Gastrocnemius medialis (tissue), 4 donors: ENCODE measurements around the gene SORL1. TPM values are rescaled to one million over a fixed set of nuclear protein-coding genes. Genes with fewer than 3 reads are reported as not detected.
A peak's percentile ranks its signal among the peaks of the same experiment; 100 is the strongest.

Experiments used
- ATAC-seq, 2 donors: fragments of 150-250 bp; one replicate each; pipeline ENCODE4 v1.9.1; 2016
- DNase-seq, 2 donors: peaks; one replicate each; pipeline ENCODE4 v3.0.0-alpha.2; 2019
- H3K27ac ChIP-seq, 4 donors: fragments of 200-600 bp; sonication (generic); 1 replicate in 1 of 4; 2 replicates in 3 of 4; pipeline ENCODE4 v1.5.1; 2016 to 2018; ENCODE audit warnings: mild to moderate bottlenecking in 2 of 4, moderate library complexity in 1 of 4
- H3K27me3 ChIP-seq, 3 donors: fragments of 200-600 bp; sonication (generic) in 2 of 3; 1 replicate in 1 of 3; 2 replicates in 2 of 3; pipeline versions ENCODE4 v1.5.1 to v1.6.0; 2016 to 2019; ENCODE audit warnings: mild to moderate bottlenecking in 1 of 3, moderate library complexity in 1 of 3
- H3K36me3 ChIP-seq, 2 donors: fragments of 200-600 bp; sonication (generic) in 1 of 2; one replicate each; pipeline ENCODE4 v1.5.1; 2017 to 2018
- H3K4me1 ChIP-seq, 2 donors: fragments of 200-600 bp; sonication (generic) in 1 of 2; one replicate each; pipeline ENCODE4 v1.5.1; 2016 to 2017; ENCODE audit warnings: mild to moderate bottlenecking in 2 of 2
- H3K4me3 ChIP-seq, 4 donors: fragments of 200-600 bp; sonication (generic) in 3 of 4; 1 replicate in 1 of 4; 2 replicates in 3 of 4; pipeline ENCODE4 v1.5.1; 2016 to 2019; ENCODE audit warnings: mild to moderate bottlenecking in 2 of 4
- H3K9me3 ChIP-seq, 3 donors: fragments of 200-600 bp; sonication (generic) in 2 of 3; 1 replicate in 1 of 3; 2 replicates in 2 of 3; pipeline ENCODE4 v1.5.1; 2016 to 2019
- CTCF ChIP-seq, 5 experiments: fragments of 450-650 bp in 3 of 5; fragments of 200-600 bp in 2 of 5; sonication (generic) in 2 of 5; IDR thresholded peaks in 4 of 5; conservative IDR thresholded peaks in 1 of 5; 1 replicate in 4 of 5; 2 replicates in 1 of 5; pipeline ENCODE4 v1.5.1; 2016 to 2019; ENCODE audit warnings: antibody characterized with exemption in 5 of 5, mild to moderate bottlenecking in 3 of 5, moderate library complexity in 3 of 5
- POLR2A ChIP-seq, 2 donors: fragments of 450-650 bp; IDR thresholded peaks; one replicate each; pipeline ENCODE4 v1.6.1; 2017; ENCODE audit warnings: antibody characterized with exemption in 2 of 2, mild to moderate bottlenecking in 2 of 2, moderate library complexity in 2 of 2
- in situ Hi-C, 4 donors: fragments of 200-750 bp; cut with MboI; loops; one replicate each; pipeline versions ENCODE4 v1.15.0 to v1.8.0; 2017; ENCODE audit warnings: low sequenced_read_pairs in 4 of 4
- intact Hi-C: fragments of 100-400 bp; cut with DNase I; formaldehyde crosslinking; loops from one replicate; pipeline ENCODE4 v1.15.1; 2023; ENCODE audit warnings: low total_unique reads
- total RNA-seq, 4 donors: library from RNA; depleted of rRNA; stranded (reverse); fragments of >200 nt; gene quantifications; one replicate each; pipeline versions ENCODE4 v1.1.0 to v1.2.3, GENCODE V29; 2016

SORL1 gene
- total RNA-seq, 4 donors from 2014 or later: 0.78 to 2.7 (median 2.3) TPM

GRCh38 chr11:121654259-121654842 is 202.2 kb downstream of the SORL1 start:
- ATAC-seq (no peak), DNase-seq (no peak)
- Histone ChIP-seq H3K9me3 (no peaks in the 10 kb centered on the region), H3K4me3 (no peak overlapping the region), H3K4me1 (peaks cover 7 to 11% of the 10 kb centered on the region in 2 donors), H3K27me3 (no peaks in the 10 kb centered on the region), H3K36me3 (no peaks in the 10 kb centered on the region), H3K27ac (peak overlapping the region in 1 of 4 donors; percentile 86)
- intact Hi-C loops: no loop called here
- TF ChIP-seq POLR2A (IDR thresholded peaks at IDR 0.05) (no peak), CTCF (IDR thresholded peaks at IDR 0.05 in 4 of 5, conservative IDR thresholded peaks at IDR 0.05 in 1 of 5) (no peak)
- in situ Hi-C loops: loop anchor here (5.0 to 25.0 kb wide), 8 partner anchors 358 to 853 kb away; partner anchors contain the start of gene BLID (in 1 of the 4)

- Histone ChIP-seq H3K4me1 (peaks cover 7 to 11% of the 10 kb centered on the region in 2 donors), H3K27ac (peak overlapping the region; percentile 86 to 87 (median 86)), H3K27me3 (no peaks in the 10 kb centered on the region), H3K4me3 (peak overlapping the region; percentile 46 to 71 (median 52)), H3K36me3 (no peaks in the 10 kb centered on the region), H3K9me3 (no peaks in the 10 kb centered on the region)
- no peak for TF ChIP-seq POLR2A (IDR thresholded peaks at IDR 0.05)
- ATAC-seq (peak in 1 of 2 donors; percentile 25), DNase-seq (no peak)
- intact Hi-C loops (loop anchor here (1.0 to 5.0 kb wide), 3 partner anchors 367 to 850 kb away; no protein-coding TSS in a partner anchor), in situ Hi-C loops (loop anchor here (5.0 to 25.0 kb wide), 9 partner anchors 357 to 852 kb away; partner anchors contain the start of gene BLID (in 1 of the 4))
Observed at GRCh38 chr11:121654843-121655536, 202.9 kb downstream of the SORL1 start.

- Histone ChIP-seq H3K36me3 (no peaks in the 10 kb centered on the region), H3K9me3 (no peaks in the 10 kb centered on the region), H3K4me1 (peaks cover 7 to 11% of the 10 kb centered on the region in 2 donors), H3K4me3 (peak overlapping the region; percentile 46 to 71 (median 52)), H3K27me3 (no peaks in the 10 kb centered on the region), H3K27ac (peak overlapping the region; percentile 86 to 87 (median 86))
- in situ Hi-C loops (loop anchor here (5.0 to 25.0 kb wide), 9 partner anchors 357 to 852 kb away; partner anchors contain the start of gene BLID (in 1 of the 4)), intact Hi-C loops (loop anchor here (1.0 to 5.0 kb wide), 5 partner anchors 367 to 850 kb away; no protein-coding TSS in a partner anchor)
- DNase-seq (peak; percentile 75 to 80), ATAC-seq (peak; percentile 89 to 94)
- TF ChIP-seq CTCF (IDR thresholded peaks at IDR 0.05 in 4 of 5, conservative IDR thresholded peaks at IDR 0.05 in 1 of 5) (peak; percentile 84 to 91 (median 87)), POLR2A (IDR thresholded peaks at IDR 0.05) (no peak)
Observed at GRCh38 chr11:121655537-121656327, 203.6 kb downstream of the SORL1 start.

- H3K4me1 ChIP-seq: peaks cover 7 to 11% of the 10 kb centered on the region in 2 donors
- no peaks in the 10 kb centered on the region for H3K27me3 ChIP-seq
- peak overlapping the region; percentile 86 to 87 (median 86) for H3K27ac ChIP-seq
- ATAC-seq: no peak
- in situ Hi-C loops (loop anchor here (5.0 to 25.0 kb wide), 9 partner anchors 356 to 851 kb away; partner anchors contain the start of gene BLID (in 1 of the 4)), intact Hi-C loops (loop anchor here (1.0 to 5.0 kb wide), 3 partner anchors 366 to 547 kb away; no protein-coding TSS in a partner anchor)
- TF ChIP-seq CTCF (IDR thresholded peaks at IDR 0.05 in 4 of 5, conservative IDR thresholded peaks at IDR 0.05 in 1 of 5) (no peak), POLR2A (IDR thresholded peaks at IDR 0.05) (no peak)
- no peaks in the 10 kb centered on the region for H3K9me3 ChIP-seq
- no peak for DNase-seq
- peak overlapping the region; percentile 46 to 71 (median 52) for H3K4me3 ChIP-seq
- H3K36me3 ChIP-seq: no peaks in the 10 kb centered on the region
Observed at GRCh38 chr11:121656328-121657090, 204.4 kb downstream of the SORL1 start.
